Endothelial cell of umbilical vein (primary cell): ENCODE data around the gene PTPRK. TPM values are rescaled to one million over a fixed set of nuclear protein-coding genes. Genes with fewer than 3 reads are reported as not detected.

Source experiments
- BruUV-seq: library from RNA; stranded (reverse); fragments of 400-500 nt; replicated peaks from 2 replicates; lab custom pipeline; 2021; lab: Mats Ljungman, UMichigan
- CTCF ChIA-PET: fragments of 300-600, 350-600 bp; sonication (Branson Sonifier 250); formaldehyde crosslinking; loops from one replicate; lab custom pipeline; 2021; ENCODE audit warnings: antibody characterized with exemption, inconsistent platforms; lab: Charles Lee
- POLR2A ChIA-PET: fragments of 300-600, 350-600 bp; sonication (Branson Sonifier 250); formaldehyde crosslinking; loops from one replicate; lab custom pipeline; 2021; ENCODE audit warnings: antibody characterized with exemption, inconsistent platforms; lab: Charles Lee
- DNase-seq: peaks from one replicate; pipeline ENCODE4 v3.0.0-alpha.2; 2011; ENCODE audit warnings: low read depth, low spot score
- FAIRE-seq: peaks from 2 replicates; lab custom pipeline; 2011; peaks lifted over from hg19 to GRCh38; lab: Jason Lieb, UNC
- H2AFZ ChIP-seq: 2 replicates; pipeline ENCODE4 v1.6.0; 2012; ENCODE audit warnings: low read depth, low read length, control low read depth, inconsistent platforms
- H3K27ac ChIP-seq: 2 replicates; pipeline ENCODE4 v1.5.1; 2011; ENCODE audit warnings: low read depth, mild to moderate bottlenecking, control low read depth, low read length, moderate library complexity; ENCODE audit not compliant: insufficient read depth
- H3K27me3 ChIP-seq, 2 experiments: 2 replicates each; pipeline versions ENCODE4 v1.6.0 to v1.6.1; 2011; ENCODE audit warnings: low read length in 2 of 2, mixed read lengths in 1 of 2; ENCODE audit not compliant: control insufficient read depth in 2 of 2, insufficient read depth in 2 of 2
- H3K36me3 ChIP-seq, 2 experiments: 2 replicates in 1 of 2; 3 replicates in 1 of 2; pipeline ENCODE4 v1.5.1; 2011; ENCODE audit warnings: low read length in 2 of 2, mild to moderate bottlenecking in 1 of 2, moderate library complexity in 1 of 2; ENCODE audit not compliant: control insufficient read depth in 2 of 2, insufficient read depth in 2 of 2; ENCODE audit errors: extremely low read depth in 1 of 2
- H3K4me1 ChIP-seq: 3 replicates; pipeline ENCODE4 v1.5.1; 2011; ENCODE audit warnings: mild to moderate bottlenecking, low read length; ENCODE audit not compliant: control insufficient read depth, insufficient read depth; ENCODE audit errors: extremely low read depth
- H3K4me2 ChIP-seq: 2 replicates; pipeline ENCODE4 v1.6.1; 2011; ENCODE audit warnings: low read length, control low read depth, mixed read lengths; ENCODE audit not compliant: insufficient read depth
- H3K4me3 ChIP-seq, 3 experiments: fragments of 200-600 bp in 1 of 3; sonication (generic), shearing (Covaris generic) in 1 of 3; replicated peaks in 1 of 3; 2 replicates each; pipeline ENCODE4 v1.5.1; 2011 to 2016; ENCODE audit warnings: control low read depth in 3 of 3, low read length in 3 of 3, mild to moderate bottlenecking in 2 of 3, inconsistent platforms in 1 of 3, low read depth in 1 of 3, moderate library complexity in 1 of 3; ENCODE audit not compliant: insufficient read depth in 1 of 3
- H3K79me2 ChIP-seq: 2 replicates; pipeline ENCODE4 v1.6.0; 2012; ENCODE audit warnings: low read length, inconsistent platforms; ENCODE audit not compliant: control insufficient read depth, insufficient read depth
- H3K9ac ChIP-seq: replicated peaks from 2 replicates; pipeline ENCODE3; 2011; ENCODE audit warnings: low read length, control low read depth; ENCODE audit not compliant: insufficient read depth; ENCODE audit errors: extremely low read depth
- H3K9me1 ChIP-seq: replicated peaks from 3 replicates; pipeline ENCODE4 v1.6.0; 2011; ENCODE audit warnings: mild to moderate bottlenecking, low read length; ENCODE audit not compliant: control insufficient read depth, insufficient read depth; ENCODE audit errors: extremely low read depth
- H3K9me3 ChIP-seq: replicated peaks from 2 replicates; pipeline ENCODE4 v1.5.1; 2012; ENCODE audit warnings: low read length, inconsistent platforms; ENCODE audit not compliant: control insufficient read depth, insufficient read depth
- H4K20me1 ChIP-seq: replicated peaks from 2 replicates; pipeline ENCODE3; 2011; ENCODE audit warnings: mild to moderate bottlenecking, low read length; ENCODE audit not compliant: control insufficient read depth, insufficient read depth; ENCODE audit errors: extremely low read depth
- CTCF ChIP-seq, 2 donors: IDR thresholded peaks; 1 replicate in 1 of 2; 2 replicates in 1 of 2; pipeline ENCODE4 v1.5.1; 2011; ENCODE audit warnings: low read length in 2 of 2, mild to moderate bottlenecking in 2 of 2, moderate library complexity in 2 of 2, control low read depth in 1 of 2, inconsistent platforms in 1 of 2, low read depth in 1 of 2; ENCODE audit not compliant: insufficient read depth in 1 of 2; ENCODE audit errors: extremely low read depth in 1 of 2
- EZH2 ChIP-seq: IDR thresholded peaks from 2 replicates; pipeline ENCODE4 v1.6.1; 2012; ENCODE audit warnings: borderline replicate concordance, low read depth, mild to moderate bottlenecking, moderate library complexity, low read length, inconsistent platforms; ENCODE audit not compliant: severe bottlenecking
- JUN ChIP-seq: IDR thresholded peaks from 2 replicates; pipeline ENCODE4 v1.6.1; 2011; ENCODE audit warnings: borderline replicate concordance, low read depth; ENCODE audit not compliant: insufficient read length, insufficient read depth
- MAX ChIP-seq: IDR thresholded peaks from 2 replicates; pipeline ENCODE4 v1.6.1; 2011; ENCODE audit not compliant: insufficient read depth, insufficient read length
- dilution Hi-C: fragments of 300-500 bp; cut with MboI; formaldehyde crosslinking; loops from one replicate; pipeline ENCODE4 v1.15.0; 2019; ENCODE audit warnings: low sequenced_read_pairs; ENCODE audit not compliant: extremely low pct_ligation_motif_present
- intact Hi-C: fragments of 100-400 bp; cut with micrococcal nuclease; formaldehyde crosslinking; loops from one replicate; pipeline ENCODE4 v1.10.0; 2022
- polyA plus RNA-seq, 4 experiments: library from polyadenylated mRNA; depleted of rRNA in 3 of 4; stranded (reverse) in 3 of 4; unstranded in 1 of 4; fragments of >200 nt; gene quantifications; 2 replicates each; pipeline versions ENCODE4 v1.2.1 to v1.2.3, GENCODE V29; 2011 to 2012; ENCODE audit warnings: missing spikeins in 1 of 4
- total RNA-seq: library from RNA; stranded (reverse); gene quantifications from 2 replicates; pipeline ENCODE4 v1.2.3, GENCODE V29; 2021

The PTPRK gene
- total and polyA plus RNA-seq, 2 donors (not counting 3 experiments of a cell fraction or from before 2014, with no cell fraction given), result 15.2 to 74.0 TPM

DNA sequence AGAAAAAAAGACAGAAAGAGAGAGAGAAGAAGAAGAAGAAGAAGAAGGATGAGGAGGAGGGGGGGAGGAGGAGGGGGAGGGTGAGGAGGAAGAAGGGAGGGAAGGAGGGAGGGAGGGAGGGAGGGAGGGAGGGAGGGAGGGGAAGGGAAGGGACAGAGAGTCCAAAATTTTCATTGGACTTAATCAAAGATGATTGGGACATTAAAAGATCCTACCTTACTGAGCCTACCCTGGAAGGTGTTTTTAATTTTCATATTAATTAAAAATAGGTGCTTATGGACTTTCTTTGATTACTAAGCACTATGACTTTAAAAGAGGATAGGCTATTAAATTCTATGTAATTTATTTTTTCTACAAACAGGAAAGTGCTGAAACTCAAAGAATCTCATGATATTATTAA, 319.6 kb downstream of the PTPRK start:
- BruUV-seq, result no TSS peak
- Histone ChIP-seq H3K27ac (no peak overlapping the region), H3K4me2 (no peak overlapping the region), H3K4me3 (no peak overlapping the region), H3K79me2 (peaks cover 9% of the 10 kb centered on the region), H3K9me1 (no peaks in the 10 kb centered on the region), H2AFZ (no peak overlapping the region), H3K9ac (no peak overlapping the region), H3K36me3 (no peaks in the 10 kb centered on the region), H3K4me1 (no peaks in the 10 kb centered on the region), H3K27me3 (no peaks in the 10 kb centered on the region), H3K9me3 (no peaks in the 10 kb centered on the region), H4K20me1 (no peaks in the 10 kb centered on the region)
- TF ChIP-seq MAX (no peak), EZH2 (no peak)
- CTCF ChIA-PET, result no interaction called here
- dilution Hi-C loops (no loop called here), intact Hi-C loops (no loop called here)
- POLR2A ChIA-PET, result no interaction called here
- FAIRE-seq (no peak), DNase-seq (no peak)

GRCh38 chr6:128199461-128199860, 320.9 kb downstream of the PTPRK start:
- H3K27me3 ChIP-seq, result no peaks in the 10 kb centered on the region
- H3K4me1 ChIP-seq, result no peaks in the 10 kb centered on the region
- H3K4me2 ChIP-seq, result no peak overlapping the region
- dilution Hi-C loops (no loop called here), intact Hi-C loops (no loop called here)
- no peaks in the 10 kb centered on the region for H3K9me3 ChIP-seq
- no peaks in the 10 kb centered on the region for H4K20me1 ChIP-seq
- ChIA-PET POLR2A (no interaction called here), CTCF (no interaction called here)
- no peak overlapping the region for H3K4me3 ChIP-seq
- no TSS peak for BruUV-seq
- no peak overlapping the region for H3K9ac ChIP-seq
- DNase-seq (no peak), FAIRE-seq (no peak)
- peaks cover 6% of the 10 kb centered on the region for H3K79me2 ChIP-seq
- TF ChIP-seq JUN, result no peak
- TF ChIP-seq CTCF (IDR thresholded peaks at IDR 0.05; ENCODE audit: extremely low read depth in 1 of 2, insufficient read depth in 1 of 2, low read depth in 1 of 2, low read length in 2 of 2), result no peak
- no peaks in the 10 kb centered on the region for H3K36me3 ChIP-seq
- H3K9me1 ChIP-seq, result no peaks in the 10 kb centered on the region
- H2AFZ ChIP-seq, result no peak overlapping the region
- H3K27ac ChIP-seq, result no peak overlapping the region
